ENCODE results near the gene TOX2.

TOX2 gene

DNA sequence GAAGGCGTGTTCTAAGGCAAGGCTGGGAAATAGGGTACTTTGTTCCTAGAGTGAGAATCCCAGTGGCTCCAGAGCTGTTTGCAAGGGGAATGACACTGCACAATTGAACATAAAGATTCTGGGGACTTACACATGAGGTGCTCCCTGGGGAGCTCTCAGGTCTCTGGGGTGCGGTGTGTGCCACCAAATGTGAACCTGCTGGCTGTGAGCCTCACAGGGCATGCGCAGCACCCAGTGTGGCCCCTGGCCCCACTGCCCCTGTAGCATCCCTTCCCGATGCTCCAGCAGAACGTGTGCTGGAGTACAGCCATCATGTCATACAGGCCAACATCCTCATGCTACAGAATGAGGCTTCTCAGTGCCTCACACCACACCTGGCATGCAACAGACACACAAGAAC, 68.2 kb downstream of the TOX2 start:
- no peak for DNase-seq

DNA sequence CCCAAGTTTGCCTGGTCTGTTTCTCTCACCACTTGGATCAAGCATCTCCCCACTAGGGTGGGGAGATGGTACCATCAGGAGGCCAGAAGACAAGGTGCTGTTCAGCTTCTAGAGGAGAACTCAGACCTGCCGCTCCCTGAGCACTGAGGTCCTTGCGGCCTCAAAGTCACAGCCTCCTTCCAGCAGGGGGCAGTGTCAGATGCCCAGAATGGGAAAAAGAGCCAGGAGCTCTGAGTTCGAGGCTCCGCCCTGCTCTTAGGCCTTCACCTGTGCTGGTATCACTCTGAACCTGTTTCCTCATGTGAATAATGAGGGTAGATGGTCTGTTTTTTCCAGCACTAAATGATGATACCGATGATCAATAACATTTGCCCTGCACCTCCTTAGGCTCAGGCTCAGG, 68.7 kb downstream of the TOX2 start:
- no peak for DNase-seq

DNA sequence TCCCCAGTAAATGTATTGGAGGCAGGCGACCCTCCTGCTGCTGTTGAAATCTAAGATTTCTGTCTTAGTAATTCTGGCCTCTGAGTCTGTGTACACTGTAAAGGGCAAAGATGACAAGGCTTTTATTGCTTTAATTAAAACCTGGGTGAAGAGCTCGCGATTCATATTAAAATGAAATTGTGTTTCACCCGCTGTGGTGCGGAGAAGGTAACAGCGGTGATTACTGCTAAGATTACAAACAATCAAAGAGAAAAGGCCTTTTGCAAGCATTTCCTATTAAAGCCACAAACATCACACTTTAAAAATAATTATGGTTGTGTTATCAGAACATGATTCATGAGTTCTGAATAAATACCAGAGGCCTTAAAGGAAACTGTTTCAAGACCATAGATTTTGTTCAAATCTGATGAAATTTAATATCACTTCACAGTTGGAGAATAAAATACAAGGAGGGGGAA, 69.3 kb downstream of the TOX2 start:
- no peak for DNase-seq

DNA sequence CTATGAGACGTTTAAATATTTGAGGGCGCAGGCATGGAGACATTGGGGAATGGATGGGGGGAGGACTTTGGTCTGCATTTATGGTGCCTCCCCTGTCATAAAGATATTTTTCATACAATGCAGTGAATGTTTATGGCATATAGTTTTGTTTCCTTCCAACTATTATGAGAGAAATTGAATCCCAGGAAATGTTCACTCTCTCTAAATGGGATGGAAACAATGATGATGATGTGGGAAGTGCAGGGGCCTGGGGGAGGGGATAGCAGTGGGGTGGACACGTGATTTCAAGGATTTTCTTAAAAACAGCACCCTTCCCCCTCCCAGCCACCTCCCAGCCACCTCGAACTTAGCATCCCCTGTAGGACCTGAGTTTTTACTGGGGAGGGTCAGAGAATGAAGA, 69.9 kb downstream of the TOX2 start:
- no peak for DNase-seq

DNA sequence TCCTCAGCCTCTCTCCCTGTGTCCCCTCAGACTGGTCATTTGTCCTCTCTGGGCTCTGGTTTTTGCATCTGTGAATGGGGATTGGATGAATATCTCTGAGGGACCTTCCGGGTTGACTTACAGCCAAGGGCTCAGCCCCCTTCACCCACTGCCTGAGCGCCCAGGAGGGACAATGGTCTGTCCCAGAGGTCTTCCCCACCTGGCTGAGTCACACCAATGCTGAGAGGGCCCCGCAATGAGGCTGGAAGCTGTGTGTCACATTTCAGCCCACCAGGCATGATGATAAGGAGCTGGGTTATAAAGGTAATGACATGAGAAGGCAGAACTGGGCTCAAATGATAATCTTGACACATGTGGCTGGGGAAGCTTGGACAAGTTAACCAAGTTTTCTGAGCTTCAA, 70.5 kb downstream of the TOX2 start:
- no peak for DNase-seq

DNA sequence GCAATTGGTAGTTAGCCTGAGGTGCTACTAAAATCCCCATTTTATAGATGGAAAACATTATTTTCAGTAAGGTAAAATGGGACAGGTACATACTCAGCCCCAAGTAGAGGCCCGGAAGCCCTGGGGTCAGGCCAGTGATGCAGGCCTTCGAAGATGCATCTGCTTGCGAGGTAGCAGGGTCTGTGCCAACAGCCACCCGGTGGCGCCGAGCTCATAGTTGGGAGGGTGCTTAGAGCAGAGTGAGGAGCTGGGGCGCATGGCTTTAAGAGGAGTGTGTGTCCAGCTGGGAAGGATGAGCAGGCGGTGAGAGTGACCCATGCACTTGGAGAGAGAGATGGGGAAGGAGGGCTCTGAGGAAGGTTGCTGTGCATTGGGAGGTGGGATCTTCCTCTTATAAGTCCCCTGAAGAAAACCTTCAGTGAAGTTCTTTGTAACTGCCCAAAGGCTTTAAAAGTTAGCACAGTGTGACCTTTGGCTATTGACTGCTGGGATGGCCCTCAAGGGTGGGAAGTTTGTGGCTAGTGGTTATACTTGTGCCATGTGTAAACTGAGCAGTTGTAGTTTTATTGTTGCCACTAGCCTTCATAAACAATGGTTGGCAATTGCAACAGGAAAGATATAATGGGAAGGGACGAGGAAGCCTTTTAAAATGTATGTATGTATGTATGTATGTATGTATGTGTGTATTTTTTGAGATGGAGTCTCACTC, 71.1 kb downstream of the TOX2 start:
- no peak for DNase-seq

DNA sequence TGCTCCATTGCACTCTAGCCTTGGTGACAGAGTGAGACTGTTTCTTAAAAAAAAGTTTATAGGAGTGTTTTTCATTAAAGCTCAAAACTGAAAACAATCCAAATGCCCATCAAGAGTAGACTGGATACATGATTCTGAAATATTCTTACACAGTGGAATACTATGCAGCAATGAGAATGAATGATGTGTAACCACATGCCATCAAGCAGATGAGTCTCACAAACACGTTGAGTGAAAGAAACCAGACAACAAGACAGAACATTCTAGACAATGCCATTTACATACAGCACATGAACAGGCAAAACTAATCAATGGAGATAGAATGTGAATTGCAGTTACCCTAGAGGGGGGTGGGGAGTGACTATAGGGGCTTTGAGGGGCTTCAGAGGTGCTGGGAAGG, 72.4 kb downstream of the TOX2 start:
- DNase-seq: no peak

DNA sequence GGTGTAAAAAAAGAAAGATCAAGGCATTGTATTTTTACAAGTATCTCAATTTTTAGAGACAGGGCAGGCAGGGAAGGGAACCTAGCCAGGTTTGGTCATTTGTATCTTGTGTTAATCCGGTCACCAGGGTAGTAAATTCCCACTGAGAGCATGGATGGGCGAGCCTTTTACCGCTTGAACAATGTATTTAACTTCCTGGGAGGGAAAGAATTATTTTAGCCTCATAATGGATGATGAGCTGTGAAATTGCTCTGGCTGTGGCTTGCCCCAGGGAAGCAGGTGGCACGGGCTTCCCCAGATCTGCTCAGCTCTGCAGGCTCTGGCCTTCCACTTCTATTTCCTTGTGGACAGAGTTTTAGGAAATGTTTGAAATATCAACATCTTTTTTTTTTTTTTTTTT, 72.9 kb downstream of the TOX2 start:
- no peak for DNase-seq

DNA sequence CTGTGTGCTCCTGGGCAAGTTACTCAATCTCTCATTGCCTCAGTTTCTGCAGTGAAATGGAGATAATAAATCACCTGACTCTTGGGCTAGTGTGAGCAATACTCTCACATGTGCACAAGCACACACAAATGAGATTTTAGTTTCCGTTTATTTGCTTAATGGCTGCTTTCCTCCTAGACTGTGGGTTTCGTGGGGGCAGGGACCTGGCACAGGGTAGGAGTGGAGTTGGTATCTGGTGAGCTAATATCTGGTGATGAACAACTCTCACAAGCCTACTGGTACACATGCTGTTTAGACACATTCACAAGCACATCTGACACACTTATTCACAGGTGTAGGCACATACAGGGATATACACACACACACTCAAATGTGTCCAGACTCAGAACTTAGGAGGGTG, 73.8 kb downstream of the TOX2 start:
- no peak for DNase-seq

DNA sequence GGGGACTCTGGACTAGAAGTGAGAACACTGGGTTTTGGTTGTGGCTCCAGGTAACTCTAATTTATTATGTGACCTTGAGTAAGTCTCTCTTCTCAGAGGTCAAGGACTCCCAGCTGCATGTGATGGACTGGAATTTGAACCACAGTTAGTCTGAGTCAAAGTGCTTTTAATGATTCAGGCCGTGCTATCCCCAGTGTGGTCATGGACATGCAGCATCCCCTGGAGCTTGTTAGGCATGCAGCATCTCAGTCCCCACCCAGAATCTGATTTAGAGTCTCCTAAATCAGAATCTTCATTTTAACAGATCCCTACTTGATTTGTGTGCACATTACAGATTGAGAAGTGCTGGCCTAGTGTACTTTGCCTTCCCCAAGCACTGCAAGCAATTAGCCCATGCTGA, 74.2 kb downstream of the TOX2 start:
- no peak for DNase-seq

DNA sequence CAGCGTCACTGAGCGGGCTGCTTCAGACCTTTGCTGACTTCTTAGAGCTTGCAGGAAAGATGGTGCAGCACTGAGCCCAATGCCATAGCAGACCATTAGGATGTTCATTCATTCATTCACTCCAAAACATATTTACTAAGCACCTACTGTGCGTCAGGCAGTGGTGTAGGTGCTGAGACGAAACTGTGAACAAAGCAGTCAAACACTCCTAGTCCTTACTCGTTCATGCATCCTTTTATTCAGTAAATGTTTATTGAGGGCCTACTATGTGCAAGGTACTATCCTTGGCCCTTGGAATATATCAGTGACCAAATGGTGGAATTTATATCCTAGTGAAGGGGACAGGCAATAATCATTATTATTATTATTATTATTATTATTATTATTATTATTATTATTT, 76.6 kb downstream of the TOX2 start:
- no peak for DNase-seq

DNA sequence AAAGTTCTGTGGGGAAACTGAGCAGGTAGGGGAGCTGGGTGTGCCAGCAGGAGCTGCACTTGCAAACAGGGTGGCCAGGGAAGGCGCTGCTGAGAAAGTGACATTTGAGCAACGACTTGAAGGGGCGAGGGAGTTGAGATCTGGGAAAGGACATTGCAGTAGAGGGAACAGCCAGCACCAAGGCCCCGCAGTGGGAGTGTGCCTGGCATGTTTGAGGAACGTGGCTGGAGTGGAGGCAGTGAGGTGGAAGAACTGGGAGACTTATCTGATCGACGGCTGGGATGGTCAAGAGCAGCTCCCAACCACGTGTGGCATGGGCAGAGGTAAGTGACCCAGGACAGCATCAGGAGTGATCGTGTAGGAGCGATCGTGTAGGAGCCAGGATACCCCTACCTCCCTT, 77.3 kb downstream of the TOX2 start:
- no peak for DNase-seq

DNA sequence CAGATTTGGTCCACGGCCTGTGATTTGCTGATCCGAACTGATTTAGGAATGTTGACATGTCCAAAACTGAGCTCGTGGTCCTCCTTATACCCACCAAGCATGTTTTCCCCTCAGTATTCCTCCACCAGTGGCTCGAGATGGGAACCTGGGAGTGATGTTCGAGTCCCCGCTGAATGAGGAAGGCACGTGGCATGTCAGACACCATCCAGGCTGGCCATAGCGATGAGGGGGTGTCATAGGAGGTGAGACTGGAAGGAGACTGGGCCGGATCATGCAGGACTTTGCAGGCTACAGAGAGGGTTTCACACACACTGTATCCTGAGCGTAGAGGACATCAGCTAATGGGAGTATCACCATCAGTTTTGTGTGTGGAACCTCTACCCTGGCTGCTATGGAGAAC, 78.2 kb downstream of the TOX2 start:
- DNase-seq: no peak

DNA sequence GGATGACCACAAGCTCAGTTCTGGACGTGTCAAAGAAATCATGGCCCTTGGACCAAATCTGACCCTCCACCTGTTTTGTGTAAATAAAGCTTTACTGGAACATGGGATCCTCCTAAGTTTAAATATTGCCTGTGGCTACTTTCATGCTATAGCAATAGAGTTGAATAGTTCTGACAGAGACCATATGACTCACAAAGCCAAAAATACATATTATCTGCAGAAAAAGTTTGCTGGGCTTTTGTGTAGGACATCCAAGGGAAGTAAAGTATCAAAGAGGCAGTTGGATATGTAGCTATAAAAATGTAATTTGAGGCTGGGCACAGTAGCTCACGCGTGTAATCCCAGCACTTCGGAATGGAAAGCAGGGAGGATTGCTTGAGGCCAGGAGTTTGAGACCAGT, 78.9 kb downstream of the TOX2 start:
- DNase-seq: no peak

DNA sequence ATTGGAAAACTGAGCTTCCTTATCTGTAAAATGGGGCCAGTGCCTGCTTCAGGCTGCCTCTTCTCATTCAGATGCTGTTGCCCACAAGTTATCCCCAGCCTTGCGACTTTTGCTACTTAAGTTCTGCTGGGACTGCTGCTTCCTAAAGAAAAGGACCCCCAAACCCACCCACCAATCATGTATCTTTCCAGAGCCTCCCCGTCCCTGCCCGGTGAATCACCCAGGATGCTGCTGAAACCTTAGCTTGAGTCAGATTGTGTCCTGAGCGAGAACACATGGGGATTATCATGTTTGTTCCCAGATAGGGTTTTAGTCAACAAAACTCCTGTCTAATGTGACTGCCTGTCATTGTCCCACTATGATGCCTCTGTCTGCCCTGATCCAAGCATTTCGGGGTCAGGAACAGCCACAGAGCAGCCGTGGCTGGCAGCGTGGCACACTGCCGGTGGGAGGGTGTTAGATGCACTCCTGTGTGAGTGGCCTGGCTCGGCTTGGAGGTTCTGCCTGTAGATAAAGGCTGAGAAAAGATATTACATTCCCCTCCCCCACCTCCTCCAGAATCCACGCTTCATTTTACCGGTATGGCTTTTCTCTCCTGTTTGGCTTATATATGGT, 79.9 kb downstream of the TOX2 start:
- DNase-seq: no peak

DNA sequence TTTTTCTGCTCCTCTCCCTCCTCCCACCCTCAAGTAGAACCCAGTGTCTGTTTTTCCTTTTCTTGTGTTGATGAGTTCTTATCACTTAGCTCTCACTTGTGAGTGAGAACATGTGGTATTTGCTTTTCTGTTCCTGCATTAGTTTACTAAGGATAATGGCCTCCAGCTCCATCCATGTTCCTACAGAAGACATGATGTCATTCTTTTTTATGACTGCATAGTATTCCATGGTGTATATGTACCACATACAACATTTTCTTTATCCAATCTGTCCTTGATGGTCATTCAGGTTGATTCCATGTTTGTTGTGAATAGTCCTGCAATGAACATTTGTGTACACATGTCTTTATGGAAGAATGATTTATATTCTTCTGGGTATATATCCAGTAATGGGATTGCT, 81.0 kb downstream of the TOX2 start:
- DNase-seq: no peak

DNA sequence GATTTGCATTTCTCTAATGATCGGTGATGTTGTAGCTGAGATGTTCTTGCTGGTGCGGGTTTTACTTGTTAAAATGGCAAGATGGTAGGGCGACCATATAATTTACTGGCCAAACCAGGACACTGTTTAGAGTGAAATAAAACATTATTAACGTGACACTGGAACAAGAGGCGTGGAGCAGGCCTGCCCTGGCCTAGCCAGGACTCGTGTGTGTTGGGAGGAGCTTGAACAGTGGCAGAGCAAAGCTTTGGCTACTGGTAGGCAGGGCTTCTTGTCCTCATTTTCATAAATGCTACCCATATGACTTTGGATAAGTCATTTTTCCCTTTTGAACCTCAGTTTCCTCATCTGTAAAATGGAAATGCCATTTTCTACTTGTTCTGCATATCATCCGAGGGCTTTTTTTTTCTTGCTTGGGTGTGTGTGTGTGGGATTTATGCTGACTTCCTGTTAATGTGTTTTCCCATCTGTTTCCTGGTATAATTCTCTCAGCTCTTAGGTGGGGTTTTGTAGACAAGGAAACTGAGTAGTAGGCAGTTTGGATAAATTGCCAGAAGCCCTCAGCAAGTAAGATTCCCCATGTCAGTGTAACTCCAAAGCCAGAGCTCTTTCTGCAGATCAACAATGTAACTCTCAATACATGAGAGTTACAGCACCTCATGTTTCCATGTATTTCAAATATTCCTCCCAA, 81.7 kb downstream of the TOX2 start:
- no peak for DNase-seq

DNA sequence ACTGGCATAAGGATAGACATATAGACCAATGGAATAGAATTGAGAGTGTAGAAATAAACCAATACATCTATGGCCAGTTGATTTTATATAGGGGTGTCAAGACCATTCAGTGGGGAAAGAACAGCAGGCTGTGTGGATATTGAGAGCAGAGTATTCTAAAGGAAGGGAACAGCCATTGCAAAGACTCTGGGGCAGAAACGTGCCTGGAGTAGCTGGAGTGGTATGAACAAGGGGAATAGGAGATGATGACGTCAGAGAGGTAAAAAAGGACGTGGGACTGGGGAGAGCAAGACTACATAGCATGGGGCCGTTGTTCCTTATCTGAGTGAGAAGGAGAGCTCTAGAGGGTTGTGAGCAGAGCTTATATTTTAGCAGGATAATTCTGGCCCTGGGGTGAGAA, 85.2 kb downstream of the TOX2 start:
- DNase-seq: no peak

DNA sequence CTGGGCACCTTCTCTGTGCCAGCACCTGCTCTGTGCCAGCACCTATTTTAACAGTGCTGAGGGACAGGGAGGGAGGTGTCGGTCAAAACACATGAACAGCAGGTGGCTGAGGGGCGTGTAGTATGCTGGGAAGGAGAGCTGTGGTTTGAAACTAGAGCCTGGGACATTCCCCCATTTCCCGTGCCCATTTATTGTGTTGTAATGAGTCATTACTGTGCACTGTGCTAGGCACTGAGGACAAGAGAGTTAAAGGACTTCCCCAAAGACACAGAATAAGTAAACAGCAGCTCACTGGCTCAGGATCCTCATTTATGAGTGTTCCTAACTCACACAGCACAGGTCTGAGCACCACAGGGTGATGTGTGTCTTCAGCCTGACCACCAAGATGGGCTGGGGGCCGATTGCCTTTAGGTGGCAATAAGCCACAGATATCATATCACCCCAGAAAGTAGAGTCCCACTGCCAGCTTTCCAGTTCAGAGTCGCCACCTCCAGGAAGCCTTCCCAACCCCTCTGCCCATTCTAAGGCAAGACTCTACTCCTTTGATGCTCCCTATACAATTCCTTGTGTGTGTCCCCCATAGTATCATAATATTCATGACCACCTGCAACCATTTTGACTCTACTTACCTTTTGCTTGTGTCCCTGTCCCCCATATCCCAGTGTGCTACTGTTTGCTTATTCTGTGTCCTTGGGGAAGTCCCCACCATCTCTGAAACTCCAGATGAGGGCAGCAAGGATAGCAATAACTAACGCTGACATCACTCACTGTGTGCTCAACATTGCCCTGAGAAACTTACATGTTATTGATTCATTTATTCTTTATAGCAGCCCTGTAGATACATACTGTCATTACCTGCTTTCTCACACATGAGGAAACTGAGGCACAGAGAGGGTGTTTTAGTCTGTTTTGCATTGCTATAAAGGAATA, 87.3 kb downstream of the TOX2 start:
- DNase-seq: no peak

DNA sequence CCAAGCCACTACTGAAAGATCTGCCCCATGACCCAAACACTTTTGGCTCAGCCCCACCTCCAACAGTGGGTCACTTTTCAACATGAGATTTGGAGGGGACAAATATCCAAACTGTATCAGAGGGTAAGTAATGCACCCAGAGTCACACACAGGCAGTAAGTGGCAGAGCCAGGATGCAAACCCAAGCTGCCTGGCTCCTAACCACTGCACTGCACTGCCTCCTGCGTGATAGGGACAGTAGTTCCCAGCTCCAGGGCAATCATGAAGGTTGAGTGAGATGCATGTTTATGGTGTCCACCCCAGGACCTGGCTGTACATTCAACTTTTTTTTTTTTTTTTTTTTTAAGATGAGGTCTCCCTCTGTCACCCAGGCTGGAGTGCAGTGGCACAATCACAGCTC, 88.2 kb downstream of the TOX2 start:
- no peak for DNase-seq

DNA sequence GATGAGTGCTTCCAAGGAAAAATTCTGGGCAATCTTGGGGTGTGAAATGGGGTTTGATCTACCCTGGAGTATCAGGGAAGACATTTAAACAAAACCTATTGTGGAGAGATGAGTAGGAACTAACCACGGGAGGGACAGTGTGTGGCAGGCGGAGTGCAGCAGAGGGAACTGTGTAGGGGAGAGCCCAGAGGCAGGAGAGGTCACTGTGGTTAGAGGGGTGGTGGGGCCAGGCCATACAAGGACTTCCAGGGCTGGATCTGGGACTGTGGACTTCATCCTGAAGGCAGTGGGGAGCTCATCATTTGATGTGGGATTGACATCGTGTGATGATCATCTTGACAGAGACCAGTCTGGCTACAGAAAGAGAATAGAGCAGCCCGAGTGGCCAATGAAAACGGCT, 89.0 kb downstream of the TOX2 start:
- DNase-seq: no peak

DNA sequence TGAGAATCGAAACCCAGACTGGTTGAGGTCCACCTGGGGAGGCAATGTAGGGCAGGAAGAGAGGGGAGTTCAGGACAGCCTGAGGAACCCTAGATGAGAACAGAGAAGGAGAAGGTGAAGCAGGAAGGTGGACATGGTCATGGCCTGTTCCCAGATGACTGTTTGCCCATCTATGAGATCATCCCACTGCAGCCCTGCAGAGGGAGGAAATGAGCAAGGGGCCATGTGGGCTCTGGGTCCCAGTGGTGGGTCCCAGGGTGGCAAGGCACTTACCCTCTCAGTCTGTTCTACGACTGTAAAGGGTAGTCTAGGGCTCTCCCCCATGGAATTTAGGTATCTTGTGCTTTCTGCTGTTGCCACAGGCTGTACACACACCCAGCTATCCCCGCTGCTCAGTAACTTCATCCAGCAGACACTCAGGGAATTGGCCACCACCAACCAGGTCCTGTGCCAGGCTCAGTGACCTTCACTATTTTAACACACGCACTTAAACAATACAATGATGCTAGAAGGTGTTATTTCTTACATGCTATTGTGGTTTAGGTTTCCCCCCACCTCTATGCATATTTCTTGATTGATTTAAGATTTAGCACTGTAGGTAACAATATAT, 89.8 kb downstream of the TOX2 start:
- no peak for DNase-seq

DNA sequence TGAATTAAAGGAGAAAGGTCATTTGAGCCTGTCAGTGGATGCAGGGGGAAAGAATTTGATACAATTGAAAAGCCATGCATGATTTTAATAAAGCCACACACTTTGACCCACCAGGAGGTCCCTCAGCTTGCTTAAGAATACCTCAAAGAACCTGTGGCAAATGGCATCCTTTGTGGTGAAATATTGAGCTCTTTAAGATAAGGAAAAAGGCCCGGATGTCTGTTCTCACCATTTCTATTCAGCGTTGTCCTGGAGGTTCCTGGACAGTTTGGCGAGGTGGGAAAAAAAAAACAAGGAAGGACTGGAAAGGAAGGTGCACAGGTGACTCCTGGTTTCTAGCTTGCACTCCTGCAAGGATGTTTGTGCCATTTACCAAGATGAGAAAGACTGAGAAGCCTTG, 91.0 kb downstream of the TOX2 start:
- no peak for DNase-seq

Measured in femur (tissue), 1 donor.